Esophagus squamous epithelium (tissue), 4 donors: ENCODE results near the gene OR1N2.

Experiments used
- CTCF ChIP-seq, 6 experiments: fragments of 450-650 bp in 4 of 6; fragments of 200-600 bp in 2 of 6; sonication (generic) in 2 of 6; IDR thresholded peaks; one replicate each; pipeline ENCODE4 v1.5.1; 2016 to 2019; ENCODE audit warnings: antibody characterized with exemption in 6 of 6, mild to moderate bottlenecking in 4 of 6, moderate library complexity in 4 of 6
- POLR2A ChIP-seq, 4 donors: fragments of 450-650 bp; IDR thresholded peaks; one replicate each; pipeline ENCODE4 v1.6.1; 2017; ENCODE audit warnings: antibody characterized with exemption in 4 of 4, mild to moderate bottlenecking in 4 of 4, moderate library complexity in 3 of 4

GRCh38 chr9:122546196-122546595 is 6.7 kb upstream of the OR1N2 start:
- TF ChIP-seq CTCF (IDR thresholded peaks at IDR 0.05) (no peak), POLR2A (IDR thresholded peaks at IDR 0.05) (no peak)
